GM06990 (cell line): ENCODE data around the gene CRB2.

Source experiments
- DNase-seq: peaks from one replicate; pipeline ENCODE4 v3.0.0-alpha.2; 2011; ENCODE audit not compliant: insufficient read length; ENCODE audit errors: extremely low read depth
- H3K27me3 ChIP-seq: replicated peaks from 2 replicates; pipeline ENCODE4 v1.6.0; 2011; ENCODE audit warnings: low read length; ENCODE audit not compliant: control insufficient read depth, insufficient read depth
- H3K36me3 ChIP-seq: 2 replicates; pipeline ENCODE4 v1.5.1; 2011; ENCODE audit warnings: low read length; ENCODE audit not compliant: control insufficient read depth, insufficient read depth
- H3K4me3 ChIP-seq: replicated peaks from 2 replicates; pipeline ENCODE4 v1.5.1; 2011; ENCODE audit warnings: low read depth, mild to moderate bottlenecking, control low read depth, low read length
- CTCF ChIP-seq: IDR thresholded peaks from 2 replicates; pipeline ENCODE4 v1.5.1; 2011; ENCODE audit warnings: low read length, control low read depth, mild to moderate bottlenecking, inconsistent platforms; ENCODE audit not compliant: insufficient read depth, poor library complexity, severe bottlenecking

The CRB2 gene

GRCh38 chr9:123401879-123402513 is 46.0 kb downstream of the CRB2 start:
- DNase-seq, result no peak
- peaks cover 7% of the 10 kb centered on the region for H3K36me3 ChIP-seq

GRCh38 chr9:123402981-123403509 is 47.0 kb downstream of the CRB2 start:
- DNase-seq, result no peak
- TF ChIP-seq CTCF, result no peak
- Histone ChIP-seq H3K4me3 (no peak overlapping the region), H3K36me3 (peaks cover 7% of the 10 kb centered on the region), H3K27me3 (no peaks in the 10 kb centered on the region)

More at GRCh38 chr9:123401879-123402513, 46.0 kb downstream of the CRB2 start:
- no peaks in the 10 kb centered on the region for H3K27me3 ChIP-seq
- no peak overlapping the region for H3K4me3 ChIP-seq
- TF ChIP-seq CTCF, result peak; percentile 63

- no peak for DNase-seq
- Histone ChIP-seq H3K4me3 (no peak overlapping the region), H3K36me3 (peaks cover 7% of the 10 kb centered on the region), H3K27me3 (no peaks in the 10 kb centered on the region)
- TF ChIP-seq CTCF, result no peak
Observed at GRCh38 chr9:123406016-123406415, 50.0 kb downstream of the CRB2 start.

- TF ChIP-seq CTCF, result no peak
- H3K36me3 ChIP-seq, result peaks cover 7% of the 10 kb centered on the region
- DNase-seq, result no peak
Observed at GRCh38 chr9:123406691-123407216, 50.8 kb downstream of the CRB2 start.

GRCh38 chr9:123407217-123407851 is 51.3 kb downstream of the CRB2 start:
- Histone ChIP-seq H3K36me3 (peaks cover 5% of the 10 kb centered on the region), H3K4me3 (no peak overlapping the region), H3K27me3 (no peaks in the 10 kb centered on the region)
- DNase-seq, result no peak
- TF ChIP-seq CTCF, result no peak

More at GRCh38 chr9:123406691-123407216, 50.8 kb downstream of the CRB2 start:
- H3K4me3 ChIP-seq, result no peak overlapping the region
- no peaks in the 10 kb centered on the region for H3K27me3 ChIP-seq
